SJCRH30 (cell line): ENCODE data around the gene DRAXIN. TPM values are rescaled to one million over a fixed set of nuclear protein-coding genes. Genes with fewer than 3 reads are reported as not detected.
"Not testable (repeated sequence)": the region's sequence is repeated elsewhere in the genome, so short reads cannot be mapped to it uniquely, and the experiment has no call there.

Experiments used
- DNase-seq, 2 experiments: peaks; one replicate each; pipeline ENCODE4 v3.0.0-alpha.2; 2015 to 2020
- H3K27ac ChIP-seq: fragments of 250-450 bp; sonication (Bioruptor Pico); 2 replicates; pipeline ENCODE4 v1.5.1; 2020; ENCODE audit warnings: mild to moderate bottlenecking, moderate library complexity
- H3K27me3 ChIP-seq: fragments of 250-450 bp; sonication (Bioruptor Pico); 2 replicates; pipeline ENCODE4 v1.5.1; 2020; ENCODE audit warnings: mild to moderate bottlenecking, moderate library complexity
- H3K36me3 ChIP-seq: fragments of 250-450 bp; sonication (Bioruptor Pico); 2 replicates; pipeline ENCODE4 v1.5.1; 2020; ENCODE audit warnings: mild to moderate bottlenecking, moderate library complexity
- H3K4me1 ChIP-seq: fragments of 250-450 bp; sonication (Bioruptor Pico); 2 replicates; pipeline ENCODE4 v1.5.1; 2020; ENCODE audit warnings: mild to moderate bottlenecking, moderate library complexity
- H3K4me3 ChIP-seq: fragments of 250-450 bp; sonication (Bioruptor Pico); 2 replicates; pipeline ENCODE4 v1.5.1; 2020; ENCODE audit warnings: mild to moderate bottlenecking, moderate library complexity
- H3K9me3 ChIP-seq: fragments of 250-450 bp; sonication (Bioruptor Pico); replicated peaks from 2 replicates; pipeline ENCODE4 v1.5.1; 2020; ENCODE audit warnings: mild to moderate bottlenecking, moderate library complexity
- total RNA-seq: library from RNA; depleted of rRNA; stranded (reverse); fragments of >200 nt; shearing (Covaris generic); gene quantifications from 2 replicates; pipeline ENCODE4 v1.2.3, GENCODE V29; 2014; rRNA removed

The DRAXIN gene, protein sequence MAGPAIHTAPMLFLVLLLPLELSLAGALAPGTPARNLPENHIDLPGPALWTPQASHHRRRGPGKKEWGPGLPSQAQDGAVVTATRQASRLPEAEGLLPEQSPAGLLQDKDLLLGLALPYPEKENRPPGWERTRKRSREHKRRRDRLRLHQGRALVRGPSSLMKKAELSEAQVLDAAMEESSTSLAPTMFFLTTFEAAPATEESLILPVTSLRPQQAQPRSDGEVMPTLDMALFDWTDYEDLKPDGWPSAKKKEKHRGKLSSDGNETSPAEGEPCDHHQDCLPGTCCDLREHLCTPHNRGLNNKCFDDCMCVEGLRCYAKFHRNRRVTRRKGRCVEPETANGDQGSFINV
- total RNA-seq = 7.1 and 8.0 TPM in 2 replicates

DNA sequence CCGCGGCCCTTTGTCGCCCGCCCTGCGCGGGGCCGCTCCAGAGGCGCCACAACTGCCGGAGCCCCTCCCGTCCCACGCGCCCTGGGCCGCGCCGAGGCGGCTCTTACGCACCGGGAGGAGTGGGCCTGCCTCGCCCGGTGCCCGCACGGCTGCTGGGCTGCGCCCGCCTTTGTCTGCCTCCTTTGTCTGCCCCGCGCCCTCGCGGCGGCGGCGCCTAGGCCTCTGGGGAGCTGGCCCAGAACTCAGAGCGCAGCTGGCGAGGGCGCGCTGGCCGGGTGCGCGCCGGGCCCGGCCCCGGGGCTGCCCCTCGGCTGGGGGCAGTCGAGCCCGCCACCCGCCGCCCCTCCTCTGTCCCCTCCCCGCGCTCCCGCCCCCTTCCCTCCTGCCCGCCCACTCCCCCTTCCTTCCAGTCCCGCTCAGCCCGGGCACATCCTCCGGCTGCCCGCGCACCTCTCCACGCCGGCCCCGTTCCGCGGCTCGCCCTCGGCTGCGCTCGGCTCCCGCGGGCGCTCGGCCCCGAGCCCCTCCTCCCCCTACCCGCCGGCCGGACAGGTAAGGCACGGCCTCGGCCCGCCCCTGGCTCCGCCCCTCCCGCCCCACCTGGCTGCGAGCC lies at the start of gene DRAXIN:
Gene DRAXIN (plus strand): TSS at position 409 of the 613 bp plus-strand sequence. CDS start 14,549 bp downstream, outside the sequence.
- DNase-seq = peak; percentile 76 to 78
- no peaks in the 10 kb centered on the region for H3K27me3 ChIP-seq
- H3K4me3 ChIP-seq = peak within 1 kb of the TSS; percentile 91

DNA sequence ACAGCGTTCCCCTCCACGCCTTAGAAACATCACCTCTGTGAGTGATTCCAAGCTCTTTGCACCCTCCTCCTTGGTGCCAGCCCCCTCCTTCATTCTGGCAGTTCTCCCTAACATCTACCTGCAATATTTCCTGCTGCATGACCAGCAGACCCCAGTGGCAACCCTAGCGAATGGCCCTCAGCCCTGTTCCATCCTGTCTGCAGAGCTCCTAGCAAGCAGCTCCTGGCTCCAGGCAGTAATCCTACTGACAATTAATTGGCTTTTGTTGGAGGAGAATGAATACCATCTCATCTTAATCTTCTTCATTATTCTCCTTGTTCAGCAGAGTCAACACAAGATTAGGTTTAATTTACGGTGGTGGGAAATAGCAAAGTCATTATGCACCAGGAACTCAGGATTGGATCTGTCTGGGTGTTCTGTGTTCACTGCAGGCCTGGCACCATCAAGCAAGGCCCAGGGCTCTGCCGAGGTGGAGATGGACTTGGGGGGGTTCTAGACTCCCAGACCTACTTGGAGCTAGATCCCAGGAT lies 49.7 kb upstream of the DRAXIN start:
- no peaks in the 10 kb centered on the region for H3K9me3 ChIP-seq
- H3K4me1 ChIP-seq = no peaks in the 10 kb centered on the region
- H3K27ac ChIP-seq = no peak overlapping the region
- H3K36me3 ChIP-seq = no peaks in the 10 kb centered on the region
- DNase-seq = no peak
- no peak overlapping the region for H3K4me3 ChIP-seq
- H3K27me3 ChIP-seq = peaks cover 11% of the 10 kb centered on the region; the same call in 1 of the 2 replicates

More for the DNA sequence above, at the start of gene DRAXIN:
- Histone ChIP-seq H3K36me3 (no peaks in the 10 kb centered on the region), H3K4me1 (peaks cover 36% of the 10 kb centered on the region), H3K9me3 (no peaks in the 10 kb centered on the region), H3K27ac (peak within 1 kb of the TSS; percentile 70)

DNA sequence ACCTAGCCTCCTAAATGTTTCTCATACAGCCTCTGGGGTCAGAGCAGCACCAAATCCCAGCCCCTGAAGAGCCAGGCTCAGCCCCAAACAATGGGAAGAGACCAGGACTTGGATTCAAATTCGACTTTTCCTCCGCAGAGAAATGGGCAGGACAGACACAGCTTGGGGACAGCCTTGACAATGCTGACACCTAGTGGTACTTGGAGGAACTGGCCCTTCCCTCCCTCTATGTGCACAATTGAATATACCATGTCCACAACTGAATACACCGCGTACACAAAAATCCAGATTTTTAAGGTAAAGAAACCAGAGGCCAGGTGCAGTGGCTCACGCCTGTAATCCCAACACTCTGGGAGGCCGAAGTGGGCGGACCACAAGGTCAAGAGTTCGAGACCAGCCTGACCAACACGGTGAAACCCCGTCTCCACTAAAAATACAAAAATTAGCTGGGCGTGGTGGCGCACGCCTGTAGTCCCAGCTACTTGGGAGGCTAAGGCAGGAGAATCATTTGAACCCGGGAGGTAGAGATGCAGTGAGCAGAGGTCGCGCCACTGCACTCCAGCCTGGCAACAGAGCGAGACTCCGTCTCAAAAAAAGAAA lies 49.0 kb upstream of the DRAXIN start:
- peaks cover 11% of the 10 kb centered on the region; the same call in 1 of the 2 replicates for H3K27me3 ChIP-seq
- H3K4me1 ChIP-seq, H3K9me3 ChIP-seq, H3K27ac ChIP-seq, H3K36me3 ChIP-seq, H3K4me3 ChIP-seq: not testable (repeated sequence)
- DNase-seq = peak; percentile 50 to 85

DNA sequence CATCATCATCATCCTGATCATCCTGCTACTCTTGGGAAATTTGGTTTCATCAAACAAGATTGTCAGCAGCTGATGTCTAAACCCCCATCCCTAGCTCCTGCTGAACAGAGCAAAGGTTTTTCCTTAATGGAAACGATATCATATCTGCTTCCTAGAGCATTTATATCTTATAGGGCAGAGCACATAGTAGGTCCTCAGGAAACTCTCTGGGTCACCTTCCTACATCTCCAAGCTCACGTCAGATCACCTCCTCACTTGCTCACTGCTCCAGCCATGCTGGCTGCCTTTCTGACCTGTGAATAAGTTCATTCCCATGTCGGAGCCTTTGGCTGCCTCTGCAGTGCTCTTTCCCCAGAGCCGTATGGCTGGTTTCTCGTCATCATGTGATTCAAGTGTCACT lies 47.7 kb upstream of the DRAXIN start:
- Histone ChIP-seq H3K36me3 (no peaks in the 10 kb centered on the region), H3K27ac (no peak overlapping the region), H3K4me3 (no peak overlapping the region), H3K9me3 (no peaks in the 10 kb centered on the region), H3K4me1 (no peaks in the 10 kb centered on the region), H3K27me3 (peaks cover 17% of the 10 kb centered on the region; the same call in 1 of the 2 replicates)
- no peak for DNase-seq

DNA sequence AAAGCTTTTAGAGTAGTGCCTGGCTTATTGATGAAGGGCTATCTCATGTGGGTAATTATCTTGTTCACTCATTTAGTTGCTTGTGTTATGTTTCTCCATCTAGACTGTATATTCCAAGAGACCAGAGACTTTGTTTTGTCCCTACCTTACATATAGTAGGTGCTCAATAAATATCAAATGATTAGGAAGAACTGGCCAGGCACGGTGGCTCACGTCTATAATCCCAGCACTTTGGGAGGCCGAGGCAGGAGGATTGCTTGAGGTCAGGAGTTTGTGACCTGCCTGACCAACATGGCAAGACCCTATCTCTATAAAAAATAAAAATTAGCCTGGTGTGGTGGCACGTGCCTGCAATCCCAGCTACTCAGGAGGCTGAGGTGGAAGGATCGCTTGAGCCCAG lies 46.2 kb upstream of the DRAXIN start:
- Histone ChIP-seq H3K4me3 (no peak overlapping the region), H3K27me3 (0 out of 2 replicates have a peak, but pooled peaks cover 13% of the 10 kb centered on the region), H3K36me3 (no peaks in the 10 kb centered on the region), H3K27ac (no peak overlapping the region), H3K4me1 (no peaks in the 10 kb centered on the region), H3K9me3 (no peaks in the 10 kb centered on the region)
- DNase-seq = no peak

DNA sequence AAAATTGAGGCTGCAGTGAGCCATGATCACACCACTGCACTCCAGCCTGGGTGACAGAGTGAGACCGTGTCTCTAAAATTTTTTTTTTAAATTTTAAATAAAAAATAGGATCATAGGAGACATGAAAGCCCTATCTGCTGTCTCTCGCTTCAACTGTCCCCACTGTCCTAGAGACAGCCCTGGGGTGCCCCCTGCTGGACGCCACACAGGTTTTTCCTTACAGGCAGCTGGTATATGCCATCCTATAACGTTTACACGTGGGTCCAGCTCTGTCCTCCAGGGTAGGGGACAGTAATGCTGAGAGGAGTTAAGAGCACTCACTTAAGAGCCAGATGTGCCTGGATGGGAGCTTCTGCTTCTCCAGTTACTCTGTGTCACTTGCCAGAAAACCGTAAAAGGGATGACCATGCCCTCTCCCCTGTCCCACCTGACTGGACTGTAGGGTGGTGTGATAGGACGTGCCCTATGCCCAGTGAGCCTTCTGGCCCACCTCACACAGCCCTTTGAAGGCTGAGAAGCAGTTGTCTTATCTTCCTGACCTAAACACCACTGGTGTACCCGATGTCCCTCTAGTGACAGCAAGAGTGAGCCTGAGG lies 45.7 kb upstream of the DRAXIN start:
- Histone ChIP-seq H3K9me3 (no peaks in the 10 kb centered on the region), H3K27ac (no peak overlapping the region), H3K36me3 (no peaks in the 10 kb centered on the region), H3K4me1 (no peaks in the 10 kb centered on the region), H3K27me3 (0 out of 2 replicates have a peak, but pooled peaks cover 13% of the 10 kb centered on the region), H3K4me3 (no peak overlapping the region)
- peak; percentile 87 to 93 for DNase-seq

DNA sequence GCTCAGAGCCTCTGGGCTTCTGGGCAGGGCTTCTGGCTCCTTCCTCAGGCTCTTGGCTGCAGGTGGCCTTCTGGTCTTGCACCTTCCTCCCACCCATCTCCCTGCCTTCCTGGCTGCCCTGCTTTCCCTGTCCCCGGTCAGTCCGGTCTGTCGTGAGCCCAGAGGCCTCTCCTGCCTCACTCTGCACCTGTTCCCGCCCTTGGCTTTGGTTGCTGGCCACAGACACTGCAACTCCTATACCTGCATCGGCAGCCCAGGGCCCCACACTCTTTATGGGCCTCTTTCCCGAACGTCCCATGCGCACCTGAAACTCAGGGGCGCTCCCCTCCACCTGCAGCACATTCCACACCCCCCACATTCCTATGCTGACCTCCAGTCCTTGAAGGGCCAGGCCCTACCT lies 45.2 kb upstream of the DRAXIN start:
- Histone ChIP-seq H3K27me3 (0 out of 2 replicates have a peak, but pooled peaks cover 17% of the 10 kb centered on the region), H3K36me3 (no peaks in the 10 kb centered on the region), H3K4me1 (no peaks in the 10 kb centered on the region), H3K9me3 (no peaks in the 10 kb centered on the region), H3K4me3 (no peak overlapping the region), H3K27ac (no peak overlapping the region)
- no peak for DNase-seq

DNA sequence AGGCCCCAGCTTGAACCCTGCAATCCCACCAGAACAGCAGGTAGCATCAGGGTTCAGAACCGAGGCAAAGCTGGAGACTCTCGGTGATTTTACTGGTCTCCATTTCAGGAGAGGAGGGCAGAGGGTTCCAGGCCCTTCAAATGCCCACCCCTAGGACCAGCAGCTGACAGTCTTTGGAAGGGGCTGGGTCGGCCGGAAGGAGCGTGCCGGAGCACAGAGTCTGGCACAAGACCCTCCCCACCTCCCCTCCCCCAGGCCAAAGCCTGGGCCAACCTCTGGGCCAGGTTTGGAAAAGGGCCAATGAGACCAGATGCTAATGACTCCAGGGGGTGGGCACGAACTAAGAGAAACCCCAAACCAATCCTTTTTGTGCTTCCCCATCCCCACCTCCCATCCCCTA lies 44.2 kb upstream of the DRAXIN start:
- no peak for DNase-seq
- Histone ChIP-seq H3K27me3 (peaks cover 20% of the 10 kb centered on the region), H3K27ac (no peak overlapping the region), H3K36me3 (no peaks in the 10 kb centered on the region), H3K9me3 (no peaks in the 10 kb centered on the region), H3K4me1 (no peaks in the 10 kb centered on the region), H3K4me3 (no peak overlapping the region)

DNA sequence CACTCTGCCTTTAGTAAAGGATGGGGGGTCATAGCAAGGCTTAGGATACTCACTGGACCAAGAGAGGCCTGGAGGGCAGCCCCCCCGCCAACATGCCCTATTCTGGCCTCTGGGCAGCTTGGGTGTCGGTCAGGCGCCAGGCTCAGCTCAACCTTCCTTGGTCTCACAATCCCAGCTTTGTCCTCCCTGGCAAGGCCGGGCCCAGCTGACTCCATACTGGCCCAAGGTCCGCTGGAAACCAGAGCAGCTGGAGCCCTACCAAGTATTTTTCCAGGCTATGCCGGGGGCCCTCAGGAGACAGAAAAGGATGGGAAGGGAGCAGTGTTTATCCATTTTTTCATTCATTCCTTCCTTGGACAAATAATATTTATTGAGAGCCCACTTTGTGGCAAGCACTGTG lies 43.5 kb upstream of the DRAXIN start:
- Histone ChIP-seq H3K4me1 (no peaks in the 10 kb centered on the region), H3K9me3 (no peaks in the 10 kb centered on the region), H3K4me3 (no peak overlapping the region), H3K27me3 (peaks cover 24% of the 10 kb centered on the region), H3K27ac (no peak overlapping the region), H3K36me3 (no peaks in the 10 kb centered on the region)
- peak; percentile 38 for DNase-seq

DNA sequence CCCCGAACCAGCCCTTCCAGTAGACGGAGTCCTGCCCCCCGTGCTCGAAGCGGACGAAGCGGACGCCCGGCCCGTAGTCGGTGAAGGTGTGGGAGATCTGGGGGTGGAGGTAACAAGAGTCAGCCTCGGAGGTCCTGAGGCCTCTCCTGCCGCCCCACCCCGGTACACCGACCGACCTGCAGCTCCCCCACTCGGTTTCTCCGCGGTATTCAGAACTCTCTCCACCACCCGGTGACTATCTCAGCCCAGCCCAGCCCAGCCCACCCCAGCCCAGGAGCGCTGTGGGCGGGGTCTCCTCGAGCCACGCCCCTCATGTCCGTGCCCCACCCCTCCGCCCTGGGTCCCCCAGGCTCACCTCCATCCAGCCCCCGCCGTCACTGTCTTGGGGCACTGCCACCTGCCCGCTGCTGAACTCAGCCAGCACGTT lies 42.8 kb upstream of the DRAXIN start:
- H3K4me3 ChIP-seq = no peak overlapping the region
- no peak for DNase-seq
- no peak overlapping the region for H3K27ac ChIP-seq
- no peaks in the 10 kb centered on the region for H3K36me3 ChIP-seq
- no peaks in the 10 kb centered on the region for H3K4me1 ChIP-seq
- peaks cover 24% of the 10 kb centered on the region for H3K27me3 ChIP-seq
- H3K9me3 ChIP-seq = no peaks in the 10 kb centered on the region

DNA sequence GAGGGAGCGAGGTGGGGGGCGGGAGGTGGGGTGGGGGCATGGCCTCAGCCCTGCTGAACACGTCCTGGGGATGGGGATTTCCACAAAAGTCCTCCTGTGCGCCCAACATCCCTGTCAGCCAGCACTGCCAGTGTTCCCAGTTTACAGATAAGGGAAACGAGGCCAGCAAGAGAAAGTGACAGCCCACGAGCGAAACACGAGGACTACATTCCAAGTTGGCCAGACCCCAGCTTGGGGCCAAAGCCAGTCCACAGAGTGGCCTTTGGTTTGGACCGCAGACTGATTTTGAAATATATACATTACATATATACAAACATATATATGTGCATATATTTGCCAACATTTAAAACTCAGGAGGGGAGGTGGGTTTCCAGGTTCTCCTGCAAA lies 42.3 kb upstream of the DRAXIN start:
- no peak for DNase-seq
- H3K27me3 ChIP-seq = peaks cover 24% of the 10 kb centered on the region
- no peak overlapping the region for H3K27ac ChIP-seq
- H3K9me3 ChIP-seq = no peaks in the 10 kb centered on the region
- H3K4me1 ChIP-seq = no peaks in the 10 kb centered on the region
- no peaks in the 10 kb centered on the region for H3K36me3 ChIP-seq
- H3K4me3 ChIP-seq = no peak overlapping the region

DNA sequence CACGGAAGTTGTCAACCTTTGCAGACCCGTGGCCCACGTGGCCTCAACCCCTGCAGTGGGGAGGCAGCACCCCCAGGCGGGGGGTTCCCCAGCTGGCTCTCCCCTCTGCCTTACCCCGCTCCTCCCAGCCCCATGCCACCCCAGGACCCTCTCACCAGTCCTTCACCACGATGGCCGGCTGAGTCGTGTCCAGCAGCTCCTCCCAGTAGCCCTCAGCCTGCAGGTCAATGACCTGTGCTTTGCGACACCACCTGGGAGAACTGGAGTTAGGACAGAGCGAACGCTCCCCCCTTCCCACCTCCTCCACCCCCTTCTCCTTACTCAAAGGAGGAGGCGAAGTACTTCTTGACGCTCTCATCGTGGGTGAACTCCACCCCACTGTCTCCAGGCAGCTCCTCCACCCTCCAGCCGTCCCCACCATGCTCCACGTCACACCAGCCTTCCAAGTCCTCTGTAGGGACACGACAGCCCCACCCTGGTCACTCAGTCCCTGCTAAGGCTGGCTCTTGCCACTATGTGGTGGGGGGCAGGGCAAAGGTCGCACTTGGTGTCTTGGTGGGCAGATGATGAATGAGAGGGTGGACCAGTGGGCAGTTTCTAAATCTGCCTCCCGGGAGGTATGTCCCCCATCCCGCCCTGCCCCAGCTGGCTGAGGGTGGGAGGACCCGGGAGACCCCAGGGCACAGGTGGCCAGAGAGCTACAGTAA lies 41.7 kb upstream of the DRAXIN start:
- Histone ChIP-seq H3K36me3 (no peaks in the 10 kb centered on the region), H3K27ac (no peak overlapping the region), H3K9me3 (no peaks in the 10 kb centered on the region), H3K4me3 (no peak overlapping the region), H3K4me1 (no peaks in the 10 kb centered on the region), H3K27me3 (peaks cover 24% of the 10 kb centered on the region)
- DNase-seq = no peak

DNA sequence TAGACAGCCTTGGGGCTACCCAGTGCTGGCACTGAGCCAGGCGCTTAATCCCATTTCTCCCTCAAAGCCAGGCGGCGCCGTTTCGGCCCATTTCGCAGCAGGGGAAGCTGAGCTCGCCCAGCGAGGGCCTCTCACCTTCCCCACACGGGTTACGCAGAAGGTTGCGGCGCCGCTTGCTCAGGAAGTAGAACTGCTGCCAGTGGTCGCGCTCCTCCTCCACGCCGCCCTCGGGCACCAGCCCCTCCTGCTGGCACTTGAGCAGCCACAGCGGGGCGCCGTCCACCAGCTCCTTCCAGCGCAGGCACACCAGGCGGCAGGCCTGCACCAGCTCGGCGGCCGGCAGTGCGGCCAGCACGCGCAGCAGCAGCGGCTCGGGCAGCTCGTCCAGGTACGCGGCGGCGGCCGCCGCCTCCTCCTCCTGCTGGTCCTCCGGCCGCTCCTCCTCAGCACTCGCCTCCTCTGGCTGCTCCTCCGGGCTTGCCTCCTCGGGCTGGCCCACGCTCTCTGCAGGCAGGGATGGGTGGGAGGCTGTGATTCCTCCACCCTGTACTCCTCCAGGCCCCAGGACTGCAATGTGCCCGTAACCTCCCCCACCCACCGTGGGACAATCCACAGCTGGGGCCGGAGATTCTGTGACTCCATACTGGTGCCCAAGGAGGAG lies 41.0 kb upstream of the DRAXIN start:
- Histone ChIP-seq H3K27ac (no peak overlapping the region), H3K36me3 (no peaks in the 10 kb centered on the region), H3K4me1 (no peaks in the 10 kb centered on the region), H3K9me3 (no peaks in the 10 kb centered on the region), H3K4me3 (no peak overlapping the region), H3K27me3 (peaks cover 24% of the 10 kb centered on the region)
- DNase-seq = peak; percentile 80 to 82

DNA sequence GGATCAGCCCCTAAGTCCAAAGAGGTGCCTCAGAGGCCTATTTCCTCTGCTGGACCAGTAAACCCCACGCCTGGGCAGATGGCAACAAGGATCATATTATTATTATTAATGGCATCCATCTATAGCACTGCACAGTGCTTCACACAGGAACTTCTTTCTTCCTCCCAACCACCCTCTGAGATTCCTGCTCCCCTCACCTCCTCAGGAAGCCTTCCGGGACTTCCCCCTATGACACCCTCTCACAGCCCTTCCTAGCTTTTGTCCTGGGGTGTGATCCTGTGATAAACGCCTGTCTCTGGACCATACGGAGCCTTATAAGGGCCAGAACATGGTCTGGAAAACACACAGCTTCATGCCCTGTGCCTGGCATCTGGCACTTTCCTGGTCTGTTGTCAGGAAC lies 40.5 kb upstream of the DRAXIN start:
- Histone ChIP-seq H3K27me3 (peaks cover 24% of the 10 kb centered on the region), H3K36me3 (no peaks in the 10 kb centered on the region), H3K27ac (no peak overlapping the region), H3K4me3 (no peak overlapping the region), H3K9me3 (no peaks in the 10 kb centered on the region), H3K4me1 (no peaks in the 10 kb centered on the region)
- no peak for DNase-seq
